NCI-H2227 (cell line): ENCODE measurements around the gene RRAS.

ENCODE experiments used
- DNase-seq: peaks from one replicate; lab custom pipeline; 2025; ENCODE audit not compliant: unreplicated experiment; lab: John Stamatoyannopoulos, UW

Gene RRAS

DNA sequence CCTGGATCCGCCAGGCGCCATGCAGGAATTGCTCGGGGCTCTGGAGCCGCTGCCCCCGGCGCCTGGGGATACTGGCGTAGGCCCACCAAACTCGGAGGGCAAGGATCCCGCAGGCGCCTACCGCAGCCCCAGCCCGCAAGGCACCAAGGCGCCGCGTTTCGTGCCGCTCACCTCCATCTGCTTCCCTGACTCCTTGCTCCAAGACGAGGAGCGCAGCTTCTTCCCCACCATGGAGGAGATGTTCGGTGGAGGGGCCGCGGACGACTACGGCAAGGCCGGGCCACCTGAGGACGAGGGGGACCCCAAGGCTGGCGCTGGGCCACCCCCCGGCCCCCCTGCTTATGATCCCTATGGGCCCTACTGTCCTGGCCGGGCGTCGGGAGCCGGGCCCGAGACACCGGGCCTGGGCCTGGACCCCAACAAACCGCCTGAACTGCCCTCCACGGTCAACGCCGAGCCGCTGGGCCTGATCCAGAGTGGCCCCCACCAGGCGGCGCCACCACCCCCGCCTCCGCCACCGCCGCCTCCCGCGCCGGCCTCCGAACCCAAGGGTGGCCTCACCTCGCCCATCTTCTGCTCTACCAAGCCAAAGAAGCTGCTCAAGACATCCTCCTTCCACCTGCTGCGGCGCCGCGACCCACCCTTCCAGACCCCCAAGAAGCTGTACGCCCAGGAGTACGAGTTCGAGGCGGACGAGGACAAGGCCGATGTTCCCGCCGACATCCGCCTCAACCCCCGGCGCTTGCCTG, 42.8 kb downstream of the RRAS start:
- no peak for DNase-seq

DNA sequence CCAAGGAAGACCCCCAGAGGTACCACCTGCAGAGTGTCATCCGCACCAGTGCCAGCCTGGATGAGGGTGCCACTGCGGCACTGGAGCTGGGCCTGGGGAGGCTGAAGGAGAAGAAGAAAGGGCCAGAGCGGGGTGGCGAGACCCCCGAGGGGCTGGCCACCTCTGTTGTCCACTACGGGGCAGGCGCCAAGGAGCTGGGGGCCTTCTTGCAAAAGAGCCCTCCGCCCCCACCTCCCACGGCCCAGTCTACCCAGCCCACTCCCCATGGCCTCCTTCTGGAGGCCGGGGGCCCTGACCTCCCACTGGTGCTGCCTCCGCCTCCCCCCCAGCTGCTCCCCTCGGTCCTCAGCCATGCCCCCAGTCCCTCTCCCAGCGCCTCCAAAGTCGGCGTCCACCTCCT, 43.5 kb downstream of the RRAS start:
- DNase-seq, result no peak

DNA sequence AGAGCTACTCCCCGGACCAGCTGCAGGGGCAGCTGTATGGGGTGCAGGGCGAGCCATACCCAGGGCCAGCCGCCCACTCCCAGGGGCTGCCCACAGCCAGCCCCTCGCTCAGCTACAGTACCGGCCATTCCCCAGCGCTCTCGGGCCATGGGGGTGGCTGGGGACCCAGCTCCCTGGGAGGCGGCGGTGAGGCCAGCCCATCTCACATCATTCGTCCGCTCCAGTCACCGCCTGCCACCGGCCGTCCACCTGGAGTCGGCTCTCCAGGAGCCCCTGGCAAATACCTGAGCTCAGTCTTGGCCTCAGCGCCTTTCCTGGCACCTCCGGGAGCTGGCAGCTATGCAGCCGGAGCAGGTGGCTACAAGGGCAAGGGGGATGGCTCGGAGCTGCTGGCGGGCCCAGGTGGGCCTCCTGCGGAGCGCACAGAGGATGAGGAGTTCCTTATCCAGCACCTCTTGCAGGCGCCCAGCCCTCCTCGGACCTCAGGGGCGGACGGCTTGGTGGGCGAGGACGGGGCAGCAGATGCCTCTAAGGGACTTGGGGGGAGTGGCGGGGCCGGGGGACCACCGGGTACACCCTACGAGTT, 44.0 kb downstream of the RRAS start:
- DNase-seq, result no peak

DNA sequence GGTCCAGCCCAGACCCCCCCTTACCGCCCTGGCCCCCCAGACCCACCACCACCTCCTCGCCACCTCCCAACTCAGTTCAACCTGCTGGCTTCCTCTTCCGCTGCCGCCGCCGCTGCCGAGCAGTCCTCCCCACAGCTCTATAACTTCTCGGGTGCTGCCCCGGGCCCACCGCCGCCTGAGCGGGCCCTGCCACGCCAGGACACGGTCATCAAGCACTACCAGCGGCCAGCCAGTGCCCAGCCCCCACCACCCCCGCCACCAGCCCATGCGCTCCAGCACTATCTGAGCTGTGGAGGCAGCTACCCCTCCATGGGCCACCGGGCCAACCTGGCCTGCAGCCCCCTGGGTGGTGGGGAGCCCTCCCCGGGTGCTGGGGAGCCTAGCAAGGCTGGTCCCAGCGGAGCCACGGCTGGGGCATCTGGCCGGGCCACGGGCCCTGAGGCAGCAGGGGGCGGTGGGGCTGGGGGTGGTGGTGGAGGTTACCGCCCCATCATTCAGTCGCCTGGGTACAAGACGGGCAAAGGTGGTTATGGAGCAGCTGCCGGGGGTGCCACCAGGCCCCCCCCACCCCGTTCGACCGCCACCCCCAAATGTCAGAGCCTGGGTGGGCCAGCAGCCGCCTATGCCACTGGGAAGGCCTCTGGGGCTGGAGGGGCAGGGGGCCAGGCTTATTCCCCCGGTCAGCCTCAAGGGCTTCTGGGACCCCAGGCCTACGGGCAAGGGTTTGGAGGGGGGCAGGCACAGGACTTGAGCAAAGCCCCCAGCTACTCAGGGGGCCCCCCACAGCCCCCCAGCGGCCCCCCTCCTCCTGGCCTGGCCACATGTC, 44.7 kb downstream of the RRAS start:
- DNase-seq, result no peak

DNA sequence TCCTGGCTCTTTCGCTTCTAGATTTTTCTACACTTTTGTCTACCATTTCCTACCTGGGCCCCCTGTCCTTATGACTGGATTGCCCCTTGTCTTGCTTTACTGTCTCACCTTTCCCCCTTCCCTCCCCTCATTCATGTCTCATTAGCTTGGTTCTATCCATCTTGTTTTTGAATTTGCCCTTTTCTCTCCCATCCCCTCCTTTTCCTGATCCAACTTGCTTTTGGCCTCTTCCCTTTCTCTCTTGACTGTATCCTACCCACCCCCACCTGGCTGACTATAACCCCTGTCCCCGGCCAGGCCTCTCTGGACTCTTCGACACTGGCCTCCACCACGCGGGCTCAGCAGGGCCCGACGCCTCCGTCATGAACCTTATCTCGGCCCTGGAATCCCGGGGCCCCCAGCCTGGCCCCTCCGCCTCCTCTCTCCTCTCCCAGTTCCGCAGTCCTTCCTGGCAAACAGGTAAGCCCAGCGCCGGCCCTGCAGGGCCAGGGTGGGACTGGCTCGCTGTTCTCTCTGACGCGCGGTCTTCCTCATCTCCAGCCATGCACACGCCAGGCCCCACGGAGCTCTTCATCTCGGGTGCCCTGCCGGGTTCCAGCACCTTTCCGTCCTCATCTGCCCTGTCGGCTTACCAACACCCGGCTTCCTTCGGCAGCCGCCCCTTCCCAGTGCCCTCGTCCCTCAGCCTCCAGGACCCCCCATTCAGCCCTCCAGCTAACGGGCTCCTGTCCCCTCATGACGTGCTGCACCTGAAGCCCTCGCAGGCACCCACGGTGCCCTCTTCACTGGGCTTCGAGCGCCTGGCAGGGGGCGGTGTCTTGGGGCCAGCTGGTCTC, 45.6 kb downstream of the RRAS start:
- no peak for DNase-seq

DNA sequence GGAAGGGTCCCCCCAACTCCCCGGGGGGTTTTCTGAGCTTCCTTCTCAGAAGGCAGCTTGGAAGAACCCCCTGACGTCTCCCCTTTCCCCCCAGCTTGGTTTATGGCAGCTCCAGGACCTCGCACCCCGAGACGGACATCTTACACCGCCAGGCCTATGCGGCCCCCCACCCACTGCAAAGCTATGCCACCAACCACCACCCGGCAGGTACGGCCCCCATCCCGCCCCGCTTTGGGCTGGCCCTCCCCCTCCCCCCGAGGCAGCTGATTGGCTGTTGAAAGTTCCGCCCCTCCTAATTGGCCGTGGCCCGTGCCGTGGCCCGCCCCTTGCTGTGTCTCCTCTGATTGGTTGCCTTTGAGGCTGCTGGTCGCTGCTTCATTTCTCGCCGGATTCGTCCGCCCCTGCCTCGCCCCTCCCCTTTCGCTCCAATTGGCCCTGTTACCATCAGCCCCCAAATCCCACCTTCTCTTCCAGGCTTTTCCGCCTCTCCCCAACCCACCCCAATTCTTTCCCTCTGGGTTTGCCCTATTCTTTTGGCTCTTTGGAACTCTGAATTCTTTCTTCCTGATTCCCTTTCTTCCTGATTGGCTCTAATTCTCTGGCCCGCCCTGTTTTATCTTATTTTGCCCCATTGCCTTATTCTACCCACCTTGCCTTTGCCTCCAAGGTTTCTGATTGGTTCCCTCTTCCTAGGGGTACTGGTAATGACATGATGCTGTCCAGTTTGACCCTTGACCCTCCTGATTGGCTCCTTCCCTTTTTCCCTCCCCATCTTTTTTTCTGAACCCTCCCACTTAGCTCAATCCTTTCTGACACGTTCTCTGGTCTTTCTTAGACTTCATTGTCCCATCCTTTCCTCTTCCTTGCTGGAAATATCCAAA, 46.5 kb downstream of the RRAS start:
- DNase-seq, result peak; percentile 91

DNA sequence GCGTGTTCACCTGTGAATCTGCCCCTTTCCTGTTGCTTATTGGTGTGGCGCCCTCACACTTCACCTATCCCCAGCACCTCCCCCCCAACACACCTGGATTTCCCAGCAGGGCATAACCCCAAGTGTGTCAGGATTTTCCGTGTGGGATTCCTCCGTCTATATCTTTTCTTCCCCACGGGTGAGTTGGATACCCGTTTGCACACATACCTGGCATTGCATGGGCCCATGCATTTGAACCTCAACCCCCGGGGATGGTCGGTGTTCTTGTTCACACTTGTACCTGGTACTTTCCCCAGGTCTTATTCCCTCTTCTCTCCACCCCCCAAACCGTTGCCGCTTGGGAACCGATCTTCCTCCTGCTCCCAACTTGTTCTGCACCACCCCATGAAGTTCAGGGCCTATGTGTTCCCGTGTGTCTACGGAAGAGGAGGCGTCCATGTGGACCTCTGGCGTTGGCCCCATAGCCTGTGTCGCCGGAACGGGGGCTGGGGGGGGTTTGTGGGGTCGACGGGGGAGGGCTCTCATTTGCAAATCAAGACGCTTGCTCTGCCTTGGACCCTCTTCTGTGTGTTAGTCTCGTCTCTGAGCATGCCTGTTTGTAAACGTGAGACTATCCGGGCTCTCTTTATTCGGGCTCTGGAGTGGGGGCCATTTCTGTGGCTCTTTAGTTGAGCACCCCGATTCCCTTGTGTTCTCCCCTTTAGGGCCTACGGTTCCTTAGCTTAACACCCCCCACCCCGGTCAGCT, 47.3 kb downstream of the RRAS start:
- no peak for DNase-seq

DNA sequence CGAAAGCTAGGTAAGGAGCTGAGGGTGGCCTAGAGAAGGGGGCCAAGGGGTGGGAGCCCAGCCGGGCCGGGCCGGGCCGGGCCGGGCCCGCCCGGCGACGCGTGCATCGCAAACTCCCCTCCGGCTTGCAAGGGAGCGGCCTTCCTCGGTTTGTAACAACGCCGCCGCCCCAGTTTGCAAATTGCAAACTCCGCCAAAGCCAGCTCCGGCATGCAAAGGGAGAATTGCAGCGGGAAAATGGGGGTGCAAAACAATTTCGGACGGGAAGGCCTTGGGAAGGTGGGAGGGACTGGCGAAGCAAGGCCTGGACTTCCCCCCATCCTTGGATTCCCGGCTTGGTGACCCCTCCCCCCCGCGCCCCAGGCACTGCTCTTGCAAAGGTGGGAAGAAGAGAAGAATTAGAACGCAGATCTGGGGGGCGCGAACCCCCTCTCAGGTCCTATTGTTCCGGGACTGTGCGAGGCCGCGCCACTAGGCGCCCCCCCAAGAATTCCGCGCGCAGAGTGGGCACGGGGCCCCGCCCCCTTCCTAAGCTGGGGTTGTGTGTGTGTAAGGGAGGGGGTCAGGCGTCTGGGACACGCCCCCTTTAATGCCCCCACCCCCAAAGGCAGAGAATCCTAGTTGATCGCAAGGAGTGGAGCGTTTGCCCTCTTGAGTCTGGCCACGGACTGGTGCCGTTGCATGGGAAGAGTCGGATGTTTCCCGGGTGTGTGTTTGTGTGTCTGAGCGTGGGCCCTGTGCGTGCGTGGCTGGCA, 48.0 kb downstream of the RRAS start:
- DNase-seq, result peak; percentile 67

DNA sequence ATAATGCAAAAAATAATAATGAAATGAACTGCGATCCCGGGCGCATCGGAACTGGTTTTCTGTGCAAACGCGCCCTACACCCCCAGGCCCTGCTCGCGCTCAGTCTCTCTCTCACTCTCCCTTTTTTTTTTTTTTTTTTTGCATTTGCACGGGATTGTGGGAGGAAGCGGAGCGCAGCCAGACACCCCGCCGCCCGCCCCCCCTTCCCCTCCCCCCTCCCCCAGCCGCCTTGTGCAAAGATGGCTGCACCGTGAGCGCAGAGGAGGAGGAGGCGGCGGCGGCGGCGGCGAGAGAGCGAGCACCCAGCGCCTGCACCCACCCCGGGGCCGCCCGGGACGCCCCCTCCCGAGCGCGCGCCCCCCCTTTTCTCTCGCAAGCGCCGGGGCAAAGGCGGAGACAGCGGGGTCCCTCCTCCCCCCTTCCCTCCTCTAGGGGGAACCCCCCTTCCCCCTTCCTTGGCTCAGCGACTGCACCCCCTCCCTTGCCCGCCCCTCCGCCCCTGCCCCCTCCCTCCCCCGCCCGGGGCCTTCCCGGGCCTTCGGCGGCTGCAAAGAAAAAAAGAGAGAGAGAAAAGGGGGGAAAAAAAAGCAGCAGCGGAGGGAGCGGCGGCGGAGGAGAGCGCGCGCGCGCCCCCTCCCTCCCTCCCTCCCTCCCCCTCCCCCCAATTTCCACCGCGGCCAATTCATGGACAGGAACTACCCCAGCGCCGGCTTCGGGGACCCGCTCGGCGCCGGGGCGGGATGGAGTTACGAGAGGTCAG, 48.8 kb downstream of the RRAS start, which contains the start of gene PRR12:
Gene PRR12 (plus strand): TSS at position 212 of the 760 bp plus-strand sequence. CDS start 473 bp downstream, at position 685.
- DNase-seq, result peak; percentile 71

DNA sequence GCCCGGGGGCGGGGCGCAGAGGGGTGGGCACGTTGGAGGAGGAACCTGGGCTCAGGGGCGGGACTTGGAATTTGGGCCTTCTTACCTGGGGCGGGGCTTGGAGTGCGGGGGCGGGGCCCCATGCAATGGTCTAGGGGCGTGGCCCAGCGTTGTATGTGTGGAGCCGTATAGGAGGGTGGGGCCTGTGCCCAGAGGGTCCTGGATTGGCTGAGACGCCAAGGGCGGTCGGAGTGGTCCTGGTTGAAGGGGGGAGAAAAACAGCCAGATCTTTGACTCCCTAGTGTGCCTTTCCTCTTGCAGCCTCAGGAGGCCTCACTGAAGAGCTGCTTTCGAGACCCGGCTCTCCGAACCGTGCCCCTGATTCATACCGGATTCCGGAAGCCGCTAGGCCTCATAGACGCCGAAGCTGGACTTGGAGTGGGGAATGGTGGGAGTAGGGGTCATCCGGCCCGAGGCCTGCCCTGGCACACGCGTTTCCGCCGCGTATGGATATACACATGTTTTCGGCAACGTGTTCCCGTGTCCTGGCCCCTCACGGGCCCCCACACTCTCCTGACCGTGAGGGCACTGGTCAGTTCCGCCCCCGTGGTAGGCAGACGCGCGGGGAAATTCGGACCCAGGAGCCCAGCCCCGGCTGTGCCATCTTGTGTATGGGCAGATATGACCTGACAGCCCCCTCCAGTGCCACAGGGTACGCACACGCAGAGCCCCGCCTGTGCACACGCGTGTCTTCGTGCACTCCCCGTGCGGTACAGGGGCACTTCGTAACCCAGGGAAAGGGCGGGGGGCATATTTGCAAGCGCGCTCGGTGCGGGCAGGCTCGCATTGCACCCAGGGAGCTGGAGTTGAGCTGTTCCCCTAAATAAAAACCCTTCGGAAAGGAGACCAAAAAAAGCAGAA, 49.6 kb downstream of the RRAS start:
- DNase-seq, result peak; percentile 94

DNA sequence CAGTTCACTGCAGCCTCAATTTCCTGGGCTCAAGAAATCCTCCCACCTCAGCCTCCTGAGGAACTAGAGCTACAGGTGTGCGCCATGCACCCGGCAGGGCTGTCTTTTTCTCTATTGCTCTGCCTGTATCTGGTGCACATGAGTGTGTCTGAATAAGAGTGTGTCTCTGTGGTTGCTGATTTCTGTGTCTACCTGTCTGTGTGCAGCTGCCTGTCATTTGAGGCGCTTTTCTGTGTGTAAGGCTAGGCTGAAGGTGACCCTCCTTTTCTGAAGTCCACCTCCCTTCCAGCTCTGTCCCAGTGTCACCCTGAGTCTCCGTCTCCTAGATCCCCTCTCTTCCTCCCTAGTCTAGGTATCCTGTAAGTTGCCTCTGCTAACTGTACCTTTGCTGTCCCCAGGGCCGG, 50.4 kb downstream of the RRAS start:
- DNase-seq, result no peak

DNA sequence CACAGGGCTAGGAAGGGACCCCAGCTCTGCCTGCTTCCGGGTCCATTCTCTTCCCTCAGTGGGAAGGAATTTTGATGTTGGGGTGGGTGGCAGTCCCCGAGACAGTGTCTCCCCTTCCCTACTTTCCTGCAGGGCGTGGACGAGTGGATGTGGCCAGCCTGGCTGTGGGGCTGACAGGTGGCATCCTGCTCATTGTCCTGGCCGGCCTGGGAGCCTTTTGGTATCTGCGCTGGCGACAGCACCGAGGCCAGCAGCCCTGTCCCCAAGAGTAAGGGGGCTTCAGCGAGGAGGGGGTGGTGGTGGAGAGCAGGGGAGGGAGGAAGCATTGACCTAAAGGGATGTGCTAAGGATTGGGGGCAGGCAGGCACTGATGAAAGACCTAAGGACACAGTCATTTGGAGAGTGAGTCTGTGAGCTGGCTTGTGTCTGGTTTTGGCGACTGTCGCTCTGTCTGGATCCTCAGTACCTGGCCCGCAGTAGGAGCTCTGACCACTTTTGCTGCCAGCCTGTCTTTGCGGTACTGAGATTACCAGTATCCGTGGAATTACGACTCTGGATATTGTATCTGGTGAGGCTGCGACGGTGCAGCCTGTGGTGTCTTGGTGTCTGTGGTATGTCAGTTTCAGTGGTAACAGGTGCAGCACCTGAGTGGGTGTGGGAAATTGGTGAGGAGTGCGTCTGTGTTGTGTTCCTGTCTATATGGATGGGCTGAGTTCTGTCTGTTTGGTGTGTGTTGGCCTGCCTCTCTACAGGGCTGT, 51.4 kb downstream of the RRAS start:
- no peak for DNase-seq

DNA sequence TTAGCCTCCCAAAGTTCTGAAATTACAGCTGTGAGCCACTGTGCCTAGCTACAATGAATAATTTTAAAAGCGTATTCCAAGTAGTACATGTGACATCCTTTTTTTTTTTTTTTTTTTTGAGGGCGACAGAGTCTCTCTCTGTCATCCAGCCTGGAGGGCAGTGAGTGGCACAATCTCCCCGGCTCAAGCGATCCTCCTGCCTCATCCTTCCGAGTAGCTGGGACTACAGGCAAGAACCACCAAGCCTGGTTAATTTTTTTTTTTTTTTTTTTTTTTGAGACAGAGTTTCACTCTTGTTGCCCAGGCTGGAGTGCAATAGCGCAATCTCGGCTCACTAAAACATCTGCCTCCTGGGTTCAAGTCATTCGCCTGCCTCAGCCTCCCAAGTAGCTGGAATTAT, 52.7 kb downstream of the RRAS start:
- no peak for DNase-seq
